Measurements from ENCODE around the gene ARF3.

GRCh38 chr12:48899651-48900050 lies 57.6 kb downstream of the ARF3 start:
- TF ChIP-seq, protein P1, sequence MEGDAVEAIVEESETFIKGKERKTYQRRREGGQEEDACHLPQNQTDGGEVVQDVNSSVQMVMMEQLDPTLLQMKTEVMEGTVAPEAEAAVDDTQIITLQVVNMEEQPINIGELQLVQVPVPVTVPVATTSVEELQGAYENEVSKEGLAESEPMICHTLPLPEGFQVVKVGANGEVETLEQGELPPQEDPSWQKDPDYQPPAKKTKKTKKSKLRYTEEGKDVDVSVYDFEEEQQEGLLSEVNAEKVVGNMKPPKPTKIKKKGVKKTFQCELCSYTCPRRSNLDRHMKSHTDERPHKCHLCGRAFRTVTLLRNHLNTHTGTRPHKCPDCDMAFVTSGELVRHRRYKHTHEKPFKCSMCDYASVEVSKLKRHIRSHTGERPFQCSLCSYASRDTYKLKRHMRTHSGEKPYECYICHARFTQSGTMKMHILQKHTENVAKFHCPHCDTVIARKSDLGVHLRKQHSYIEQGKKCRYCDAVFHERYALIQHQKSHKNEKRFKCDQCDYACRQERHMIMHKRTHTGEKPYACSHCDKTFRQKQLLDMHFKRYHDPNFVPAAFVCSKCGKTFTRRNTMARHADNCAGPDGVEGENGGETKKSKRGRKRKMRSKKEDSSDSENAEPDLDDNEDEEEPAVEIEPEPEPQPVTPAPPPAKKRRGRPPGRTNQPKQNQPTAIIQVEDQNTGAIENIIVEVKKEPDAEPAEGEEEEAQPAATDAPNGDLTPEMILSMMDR (IDR thresholded peaks at IDR 0.05), result no peak
- no peak for TF ChIP-seq POLR2AphosphoS5 (IDR thresholded peaks at IDR 0.05)
